ENCODE results near the gene TAP1.

Gene TAP1

DNA sequence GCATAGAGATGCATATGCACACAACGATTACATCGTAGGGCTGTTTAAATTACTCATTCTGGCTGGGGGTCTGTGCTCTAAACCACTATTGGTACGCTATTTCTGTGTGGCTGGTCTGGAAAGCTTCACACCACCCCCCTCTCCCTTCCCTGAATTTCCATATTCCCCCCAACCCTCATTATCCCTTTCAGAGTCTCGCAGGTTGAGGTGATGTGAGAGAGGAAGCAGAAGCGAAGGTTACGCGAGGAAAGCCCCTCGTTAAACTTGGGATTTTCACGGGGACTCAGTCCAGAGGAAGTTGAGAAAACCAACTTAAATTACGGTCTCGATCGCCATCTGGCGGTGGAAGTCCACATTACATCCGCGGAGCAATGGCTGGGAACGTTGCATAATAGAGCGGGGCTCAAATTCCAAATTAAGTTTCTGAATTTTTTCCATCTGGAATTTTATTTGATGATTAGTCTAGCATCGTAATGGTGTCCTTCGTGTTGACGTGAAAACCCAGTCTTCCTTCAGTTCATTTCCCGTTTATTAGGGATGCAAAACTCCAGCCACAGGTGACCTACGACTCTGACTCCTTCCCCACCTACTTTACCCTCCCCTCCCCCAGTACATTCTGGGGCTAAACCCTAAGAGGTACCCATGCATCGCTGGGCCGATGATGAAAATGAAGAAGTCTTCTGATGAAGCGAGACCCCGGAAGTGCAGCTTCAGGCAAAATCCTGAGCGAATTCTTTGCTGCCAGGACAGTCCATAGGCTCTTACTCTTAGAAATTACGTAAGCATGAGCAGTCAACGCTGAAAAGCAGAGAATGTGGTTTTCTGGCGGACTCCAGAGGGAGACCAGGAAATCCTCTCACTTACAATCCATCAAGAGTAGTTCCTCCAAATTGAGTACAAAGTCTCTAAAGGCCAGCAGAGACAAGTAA is 56.4 kb downstream of the TAP1 start:
- no peak for DNase-seq

All from cortex of kidney (tissue), 1 donor.